Progenitor cell of endocrine pancreas (in vitro differentiated cells): ENCODE results near the gene APP. TPM values are rescaled to one million over a fixed set of nuclear protein-coding genes. Genes with fewer than 3 reads are reported as not detected.

Experiments
- DNase-seq: peaks from one replicate; pipeline ENCODE4 v3.0.0; 2021; ENCODE audit warnings: low spot score; ENCODE audit not compliant: unreplicated experiment
- H3K27ac Mint-ChIP-seq: 2 replicates; pipeline ENCODE4 v1.8.0; 2021; ENCODE audit warnings: mild to moderate bottlenecking, moderate library complexity, mixed read lengths
- H3K27me3 Mint-ChIP-seq: 2 replicates; pipeline ENCODE4 v1.8.0; 2021; ENCODE audit warnings: mixed read lengths
- H3K36me3 Mint-ChIP-seq: 2 replicates; pipeline ENCODE4 v1.8.0; 2022; ENCODE audit warnings: mixed read lengths; ENCODE audit not compliant: insufficient read depth
- H3K4me1 Mint-ChIP-seq: 2 replicates; pipeline ENCODE4 v1.8.0; 2021; ENCODE audit warnings: low read depth, mixed read lengths
- H3K4me3 Mint-ChIP-seq: 2 replicates; pipeline ENCODE4 v1.8.0; 2021; ENCODE audit warnings: low read depth, mild to moderate bottlenecking, moderate library complexity, mixed read lengths
- H3K9me3 Mint-ChIP-seq: 2 replicates; pipeline ENCODE4 v1.8.0; 2021; ENCODE audit warnings: low read depth, mixed read lengths
- CTCF ChIP-seq: fragments of 200-600 bp; sonication (generic); IDR thresholded peaks from one replicate; pipeline ENCODE4 v1.5.0; 2021; ENCODE audit warnings: antibody characterized with exemption, mild to moderate bottlenecking; ENCODE audit not compliant: unreplicated experiment
- total RNA-seq: library from RNA; stranded (reverse); gene quantifications from 2 replicates; pipeline ENCODE4 v1.2.1, GENCODE V29; 2021

The APP gene
- total RNA-seq, 1 donor from 2014 or later, result 631 TPM

GRCh38 chr21:25938658-25939395 lies 231.7 kb downstream of the APP start:
- no peak overlapping the region for H3K27ac Mint-ChIP-seq

GRCh38 chr21:25936776-25937175 lies 233.8 kb downstream of the APP start:
- no peaks in the 10 kb centered on the region for H3K9me3 Mint-ChIP-seq
- DNase-seq, result no peak
- H3K36me3 Mint-ChIP-seq, result peaks cover 25% of the 10 kb centered on the region
- H3K4me3 Mint-ChIP-seq, result no peak overlapping the region
- H3K27ac Mint-ChIP-seq, result no peak overlapping the region
- no peak for TF ChIP-seq CTCF
- peaks cover 5% of the 10 kb centered on the region for H3K4me1 Mint-ChIP-seq
- H3K27me3 Mint-ChIP-seq, result no peaks in the 10 kb centered on the region

More at GRCh38 chr21:25938658-25939395, 231.7 kb downstream of the APP start:
- H3K4me1 Mint-ChIP-seq, result peaks cover 7% of the 10 kb centered on the region
- peaks cover 24% of the 10 kb centered on the region for H3K36me3 Mint-ChIP-seq
- no peak for DNase-seq
- TF ChIP-seq CTCF, result no peak
- H3K27me3 Mint-ChIP-seq, result no peaks in the 10 kb centered on the region
- no peak overlapping the region for H3K4me3 Mint-ChIP-seq
- no peaks in the 10 kb centered on the region for H3K9me3 Mint-ChIP-seq

- H3K27me3 Mint-ChIP-seq, result no peaks in the 10 kb centered on the region
- peaks cover 32% of the 10 kb centered on the region for H3K36me3 Mint-ChIP-seq
- H3K4me1 Mint-ChIP-seq, result no peaks in the 10 kb centered on the region
- H3K27ac Mint-ChIP-seq, result no peak overlapping the region
- H3K9me3 Mint-ChIP-seq, result no peaks in the 10 kb centered on the region
- no peak for DNase-seq
- no peak overlapping the region for H3K4me3 Mint-ChIP-seq
- TF ChIP-seq CTCF, result no peak
These were observed 235.8 kb downstream of the APP start for GRCh38 chr21:25934771-25935224.

GRCh38 chr21:25934130-25934529 lies 236.4 kb downstream of the APP start:
- no peak for TF ChIP-seq CTCF
- DNase-seq, result no peak
- H3K36me3 Mint-ChIP-seq, result peaks cover 33% of the 10 kb centered on the region
- no peaks in the 10 kb centered on the region for H3K27me3 Mint-ChIP-seq
- H3K4me3 Mint-ChIP-seq, result no peak overlapping the region
- no peaks in the 10 kb centered on the region for H3K9me3 Mint-ChIP-seq
- H3K4me1 Mint-ChIP-seq, result no peaks in the 10 kb centered on the region
- peak overlapping the region; percentile 26 for H3K27ac Mint-ChIP-seq

GRCh38 chr21:25931765-25932164 lies 238.8 kb downstream of the APP start:
- no peak for TF ChIP-seq CTCF
- no peak for DNase-seq
- Mint-ChIP-seq H3K9me3 (no peaks in the 10 kb centered on the region), H3K27ac (no peak overlapping the region), H3K27me3 (no peaks in the 10 kb centered on the region), H3K36me3 (peaks cover 41% of the 10 kb centered on the region), H3K4me3 (no peak overlapping the region), H3K4me1 (no peaks in the 10 kb centered on the region)
